Eye (tissue), 1 donor: Measurements from ENCODE around the gene SP110.
"Not testable (repeated sequence)": the region's sequence is repeated elsewhere in the genome, so short reads cannot be mapped to it uniquely, and the experiment has no call there.

Experiments
- DNase-seq: peaks from one replicate; pipeline ENCODE4 v3.0.0-alpha.2; 2015

The SP110 gene

DNA sequence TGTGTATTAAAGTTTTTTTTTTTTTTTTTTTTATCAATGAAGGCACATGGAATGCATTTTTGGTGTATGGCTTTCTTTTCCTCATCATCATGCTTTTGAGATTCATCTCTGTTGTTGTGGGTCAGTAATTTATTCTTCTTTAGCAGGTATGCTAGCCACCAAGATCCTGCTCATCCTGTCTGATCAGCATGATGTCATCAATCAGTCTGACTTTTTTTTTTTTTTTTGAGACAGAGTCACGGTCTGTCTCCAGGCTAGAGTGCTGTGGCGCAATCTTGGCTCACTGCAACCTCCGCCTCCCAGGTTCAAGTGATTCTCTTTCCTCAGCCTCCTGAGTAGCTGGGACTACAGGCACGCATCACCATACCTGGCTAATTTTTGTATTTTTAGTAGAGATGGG lies 3.0 kb upstream of the SP110 start:
- not testable (repeated sequence) for DNase-seq

DNA sequence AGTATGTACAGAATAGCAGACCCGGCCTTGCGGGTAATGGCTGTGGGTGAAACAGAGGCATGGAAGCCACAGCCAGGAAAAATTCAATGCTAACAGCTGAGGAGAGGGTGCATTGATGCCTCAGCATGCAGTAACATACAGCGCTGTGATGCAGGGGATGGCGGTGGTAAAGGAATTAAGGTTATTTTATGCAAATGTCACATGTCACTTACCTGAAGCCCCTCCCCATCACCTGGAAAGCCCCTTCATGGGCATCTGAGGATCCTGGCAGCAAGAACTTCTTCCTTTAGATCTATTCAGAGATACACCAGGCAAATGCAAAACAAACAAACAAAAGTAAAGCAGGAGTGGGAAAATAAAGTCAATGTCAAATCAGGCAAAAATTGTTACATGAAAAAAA lies 1.7 kb upstream of the SP110 start:
- DNase-seq, result no peak

GRCh38 chr2:230220347-230220969 lies 674 bp upstream of the SP110 start:
- no peak for DNase-seq

DNA sequence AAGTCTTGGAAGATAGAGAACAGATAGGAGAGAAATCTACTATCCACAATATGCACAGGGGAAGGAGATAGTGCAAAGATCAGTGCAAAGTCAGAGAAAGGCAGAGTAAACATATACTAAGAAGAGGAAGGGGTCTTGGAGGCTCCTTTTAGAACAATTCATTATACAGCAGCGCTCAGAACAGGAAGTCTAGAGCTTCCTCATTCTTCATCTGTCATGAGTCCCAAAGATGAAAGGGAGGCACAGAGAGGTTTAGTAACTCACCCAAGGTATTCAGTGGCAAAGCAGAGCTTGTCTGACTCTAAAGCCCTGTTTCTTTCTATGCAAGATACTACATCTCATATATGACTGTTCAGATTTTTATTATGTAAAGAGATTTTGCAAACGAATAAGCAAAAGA lies 1.4 kb downstream of the SP110 start:
- no peak for DNase-seq

DNA sequence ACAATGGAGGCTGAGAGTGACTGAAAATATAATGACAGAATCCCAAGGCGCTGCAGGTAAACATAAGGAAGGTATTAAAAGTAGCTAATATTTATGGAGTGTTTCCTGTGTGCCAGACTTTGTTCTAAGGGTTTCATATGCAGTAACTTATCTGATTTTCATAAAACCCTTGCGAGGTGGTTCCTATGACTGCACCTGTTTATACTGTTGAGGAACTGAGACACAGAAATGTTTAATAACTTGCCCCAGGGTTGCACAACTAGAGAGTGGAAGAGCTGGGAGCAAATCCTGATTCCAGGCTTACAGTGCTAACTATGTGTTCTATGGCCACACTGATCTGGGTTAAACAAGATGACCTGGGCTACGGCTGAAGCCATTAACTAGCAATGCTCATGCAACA lies 2.4 kb downstream of the SP110 start:
- DNase-seq, result no peak

- no peak for DNase-seq
These were observed 3.3 kb downstream of the SP110 start for GRCh38 chr2:230216489-230216888.

DNA sequence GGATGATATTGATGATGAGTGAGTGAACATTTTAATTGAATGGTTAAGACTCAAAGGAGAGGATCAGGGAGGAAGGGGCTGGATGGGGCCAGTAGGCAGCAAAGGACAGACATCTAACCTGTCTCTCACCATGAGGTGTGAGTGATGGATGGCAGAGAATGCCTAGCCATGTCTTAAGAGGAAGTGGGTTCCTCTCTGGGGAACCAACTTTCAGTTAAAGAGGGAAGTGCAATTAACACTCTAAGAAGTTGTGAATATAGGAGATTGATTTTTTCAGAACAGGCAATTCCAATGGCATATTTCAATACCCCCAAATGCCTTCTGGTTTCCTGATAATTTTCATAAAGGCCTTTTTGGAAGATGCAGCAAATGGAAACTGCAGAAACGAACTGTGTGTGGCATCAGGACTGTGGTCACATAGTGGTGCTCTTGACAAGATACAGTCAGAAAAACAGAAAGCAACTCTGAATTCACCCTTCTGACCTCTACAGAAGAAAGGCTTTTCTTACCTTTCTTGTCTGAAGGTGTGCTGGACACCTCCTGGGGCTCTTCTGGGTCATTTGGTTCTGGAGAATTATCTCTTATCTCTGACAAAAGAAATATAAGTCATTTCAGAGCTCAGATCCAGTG lies 10.2 kb downstream of the SP110 start:
- DNase-seq, result no peak

DNA sequence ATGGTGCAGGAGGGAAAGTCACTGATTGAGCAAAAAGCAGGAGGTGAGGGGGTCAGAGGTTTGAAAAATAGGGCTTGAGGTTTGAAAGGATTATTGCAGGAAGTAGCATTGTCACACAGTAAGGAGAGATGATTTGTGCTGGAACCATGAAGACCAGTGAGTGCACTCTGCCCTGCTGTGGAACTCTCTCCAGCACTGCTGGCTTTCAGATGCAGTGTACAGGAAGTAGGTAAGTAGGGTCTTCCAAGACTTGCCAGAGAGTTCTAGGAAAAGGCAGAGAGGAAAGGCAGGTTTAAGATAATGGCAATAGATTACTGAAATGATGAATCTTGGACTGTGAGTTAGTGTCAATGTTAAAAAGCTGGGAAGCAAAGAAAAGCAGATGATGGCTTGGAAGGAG lies 11.2 kb downstream of the SP110 start:
- no peak for DNase-seq

GRCh38 chr2:230205721-230206120 lies 14.1 kb downstream of the SP110 start:
- no peak for DNase-seq

DNA sequence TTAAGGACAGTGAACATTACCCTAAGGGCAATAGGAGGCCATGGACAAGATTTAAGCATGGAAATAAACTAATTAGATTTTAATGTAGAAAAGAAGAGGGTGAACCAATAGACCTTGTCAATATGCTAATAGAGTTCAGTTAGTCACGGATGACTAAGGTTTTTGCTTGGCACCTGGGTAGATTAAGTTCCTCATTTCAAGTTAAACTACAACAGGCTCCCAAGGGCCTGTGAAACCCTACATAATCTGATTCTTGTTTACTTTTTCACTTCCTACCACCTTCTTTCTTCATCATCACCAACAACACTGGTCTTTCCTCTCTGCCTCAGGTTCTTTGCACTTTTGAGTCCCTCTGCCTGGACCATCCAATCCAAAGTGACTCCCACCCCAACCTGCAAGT lies 14.8 kb downstream of the SP110 start:
- no peak for DNase-seq

GRCh38 chr2:230203110-230203676 lies 16.6 kb downstream of the SP110 start:
- DNase-seq, result no peak

DNA sequence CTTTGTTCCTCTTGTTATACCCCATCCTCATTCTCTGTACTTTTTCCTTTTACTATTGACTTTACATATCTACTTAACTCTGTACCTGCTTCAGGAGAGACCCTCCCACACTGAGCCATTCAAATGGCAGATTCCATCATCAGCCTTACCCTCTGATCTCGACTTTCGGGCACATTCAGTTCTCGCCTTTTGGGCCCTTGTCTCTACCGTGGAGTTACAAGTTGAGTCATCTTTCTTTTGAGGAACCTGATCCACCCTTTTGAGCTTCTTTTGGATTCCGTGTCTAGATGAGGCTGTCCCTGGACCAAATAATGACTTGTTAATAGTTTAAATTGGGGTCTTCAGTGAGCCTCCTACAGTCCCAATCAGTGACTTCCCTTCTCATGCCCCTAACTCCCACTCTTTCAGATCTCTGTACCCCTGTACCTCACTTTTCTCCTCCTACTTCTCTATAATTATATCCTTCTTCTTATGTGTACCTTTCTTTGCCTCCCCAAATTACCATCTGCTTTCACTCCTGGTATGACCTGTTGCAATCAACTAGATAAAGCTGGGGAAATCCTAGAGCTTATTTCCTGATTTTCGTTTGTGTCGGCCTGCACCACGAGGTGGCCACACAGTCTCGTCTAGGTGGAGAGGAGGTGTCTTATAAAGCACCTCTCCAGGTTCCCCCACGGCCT lies 17.2 kb downstream of the SP110 start:
- no peak for DNase-seq

GRCh38 chr2:230184727-230185578 lies 34.8 kb downstream of the SP110 start:
- no peak for DNase-seq

GRCh38 chr2:230181195-230181594 lies 38.6 kb downstream of the SP110 start:
- DNase-seq, result no peak

DNA sequence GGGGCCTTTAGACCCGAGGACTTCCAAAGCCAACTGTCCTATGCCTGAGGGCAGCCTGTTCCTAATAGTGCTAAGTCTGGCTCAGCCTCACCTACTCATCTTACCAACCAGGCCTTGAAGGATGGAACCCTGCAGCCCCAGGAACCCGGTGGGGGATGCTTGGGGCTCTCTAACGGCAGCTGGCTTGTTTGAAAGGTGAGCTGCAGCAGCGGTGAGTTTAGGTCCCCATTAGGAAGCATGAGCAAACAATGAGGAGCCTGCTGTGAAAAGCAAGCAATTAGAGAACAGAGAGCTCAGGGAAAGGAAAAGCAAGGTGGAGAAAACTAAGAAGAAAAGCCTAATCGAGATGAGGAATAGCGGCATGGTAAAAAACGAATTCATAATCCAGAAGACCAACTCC lies 39.9 kb downstream of the SP110 start:
- DNase-seq, result no peak

GRCh38 chr2:230178546-230179485 lies 41.0 kb downstream of the SP110 start:
- no peak for DNase-seq

GRCh38 chr2:230176996-230177395 lies 42.8 kb downstream of the SP110 start:
- DNase-seq, result no peak

DNA sequence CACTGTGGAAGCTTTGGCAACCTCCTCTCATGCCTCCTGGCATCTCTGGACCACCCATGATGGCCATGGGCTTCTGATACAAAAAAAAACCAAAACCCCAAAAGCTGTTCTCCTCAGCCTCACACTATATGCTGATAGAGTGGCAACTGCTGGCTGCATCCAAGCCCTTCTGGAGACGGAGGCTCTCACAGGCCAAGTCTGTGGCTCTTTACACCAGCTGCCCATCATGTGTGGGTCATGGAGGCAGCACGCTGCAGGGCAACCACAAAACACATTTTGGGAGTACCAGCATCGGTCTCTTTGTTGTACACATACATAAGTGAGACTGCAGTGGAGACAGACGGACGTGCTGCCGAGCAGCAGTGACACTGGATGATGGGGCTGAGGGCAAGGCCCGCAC lies 45.3 kb downstream of the SP110 start:
- DNase-seq, result no peak

GRCh38 chr2:230172852-230173251 lies 46.9 kb downstream of the SP110 start:
- no peak for DNase-seq

DNA sequence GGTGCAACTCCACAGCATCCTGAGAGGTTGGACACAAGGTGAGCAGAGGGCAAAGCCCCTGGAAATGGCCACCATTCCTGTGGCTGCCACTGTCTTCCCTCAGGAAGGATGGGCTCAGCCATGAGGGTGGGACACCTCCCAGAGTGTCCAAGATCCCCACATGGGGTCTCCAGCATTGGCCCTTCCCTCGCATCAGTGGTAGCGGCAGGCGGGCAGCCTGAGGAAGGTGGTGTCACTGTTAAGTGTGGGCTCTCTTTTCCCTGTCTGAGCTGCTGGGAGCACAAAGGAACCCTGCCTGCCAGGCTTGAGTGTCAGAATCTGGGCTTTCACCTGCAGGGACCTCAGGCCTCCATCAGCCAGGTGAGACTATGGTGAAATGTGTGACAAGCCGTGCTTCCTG lies 47.6 kb downstream of the SP110 start:
- no peak for DNase-seq

- DNase-seq, result no peak
These were observed 49.3 kb downstream of the SP110 start for GRCh38 chr2:230170532-230170931.

DNA sequence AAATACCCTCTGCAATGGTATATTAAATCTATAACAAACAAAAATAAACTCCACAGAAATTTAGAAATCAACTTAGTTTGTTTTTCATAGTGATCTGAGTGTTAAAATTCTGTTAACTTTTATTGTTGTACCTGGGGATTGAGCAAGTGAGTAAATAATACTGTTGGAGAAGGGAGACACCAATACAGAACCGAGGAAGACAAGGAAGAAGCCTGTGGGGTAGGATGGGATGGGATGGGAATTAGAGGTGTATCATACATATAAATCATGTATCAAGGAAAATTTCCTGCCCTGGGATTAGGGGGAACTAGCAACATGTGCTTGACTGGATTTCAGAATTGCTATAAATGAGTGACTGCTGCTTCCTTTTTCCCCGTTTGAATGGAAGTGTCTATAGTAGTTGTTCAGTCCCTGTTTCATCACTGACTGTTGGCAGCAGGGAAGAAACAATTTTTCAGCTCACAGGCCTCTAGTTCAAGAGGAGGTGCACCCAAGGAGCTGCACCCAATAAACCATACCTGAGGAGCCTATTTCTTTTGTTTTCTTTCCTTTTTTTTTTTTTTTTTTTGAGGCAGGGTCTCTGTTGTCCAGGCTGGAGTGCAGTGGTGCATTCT lies 53.1 kb downstream of the SP110 start:
- no peak for DNase-seq
